ENCODE results near the gene CPOX. TPM values are rescaled to one million over a fixed set of nuclear protein-coding genes. Genes with fewer than 3 reads are reported as not detected.

Gene CPOX
- total RNA-seq, 1 experiment from 2014 or later: 24.7 TPM

- Histone ChIP-seq H2BK120ac (ENCODE audit: low read depth, low read length, poor library complexity, severe bottlenecking) (no peak overlapping the region), H2AK5ac (ENCODE audit: insufficient read length, low read length) (no peak overlapping the region), H3K79me1 (ENCODE audit: insufficient read depth, low read depth, low read length, poor library complexity, severe bottlenecking) (no peaks in the 10 kb centered on the region), H3K27ac (ENCODE audit: insufficient read length, low read depth, low read length) (no peak overlapping the region), H4K91ac (ENCODE audit: insufficient read length, low read depth, low read length) (no peak overlapping the region), H3K27me3 (ENCODE audit: insufficient read depth, low read length) (no peaks in the 10 kb centered on the region), H2BK15ac (ENCODE audit: low read depth, low read length) (no peak overlapping the region), H3K14ac (ENCODE audit: insufficient read depth, low read length) (no peak overlapping the region), H2AFZ (ENCODE audit: low read length) (no peak overlapping the region), H3K23me2 (ENCODE audit: insufficient read length, low read depth, low read length, poor library complexity, severe bottlenecking) (no peaks in the 10 kb centered on the region), H3K4me2 (ENCODE audit: insufficient read depth, insufficient read length, low read length) (no peak overlapping the region), H3K9me3 (ENCODE audit: control insufficient read depth, low read depth, low read length) (no peaks in the 10 kb centered on the region), H3K56ac (ENCODE audit: insufficient read length, low read depth, low read length) (no peak overlapping the region), H3T11ph (ENCODE audit: low read length) (no peak overlapping the region), H3K4me1 (ENCODE audit: insufficient read depth, low read length) (no peaks in the 10 kb centered on the region), H3K4ac (ENCODE audit: low read depth, low read length) (no peak overlapping the region), H4K20me1 (ENCODE audit: control insufficient read depth, insufficient read depth, insufficient read length) (no peaks in the 10 kb centered on the region), H3K18ac (ENCODE audit: insufficient read length, low read depth, low read length) (no peak overlapping the region), H3K9ac (ENCODE audit: extremely low read depth, insufficient read length, low read length) (no peak overlapping the region), H3K23ac (ENCODE audit: insufficient read length, low read depth, low read length) (no peak overlapping the region), H2BK5ac (ENCODE audit: insufficient read length, low read length) (no peak overlapping the region), H2BK20ac (ENCODE audit: low read depth, low read length, poor library complexity, severe bottlenecking) (no peak overlapping the region), H4K5ac (ENCODE audit: insufficient read length, low read depth, low read length) (no peak overlapping the region), H3K79me2 (ENCODE audit: insufficient read depth, low read length) (no peaks in the 10 kb centered on the region), H4K8ac (replicated peaks; ENCODE audit: insufficient read length, low read depth, low read length) (no peak overlapping the region), H2BK12ac (ENCODE audit: insufficient read length, low read depth, low read length) (no peak overlapping the region)
- no peak for TF ChIP-seq CTCF (conservative IDR thresholded peaks at IDR 0.05)
- Mint-ChIP-seq H3K4me1 (peaks cover 0 to 2% of the 10 kb centered on the region in 2 experiments; a peak in 1 of 4 replicates), H3K36me3 (ENCODE audit: insufficient read depth in 1 of 3, low read depth in 3 of 3) (no peaks in the 10 kb centered on the region), H3K4me3 (no peak overlapping the region), H3K9me3 (no peaks in the 10 kb centered on the region), H3K27me3 (ENCODE audit: low read depth) (no peaks in the 10 kb centered on the region), H3K27ac (no peak overlapping the region)
- no peak for DNase-seq
- WGBS (ENCODE audit: extremely low coverage, insufficient read length, low lambda C conversion rate): no CpG with 5 or more reads among the region's 6 CpGs
Observed at GRCh38 chr3:98536456-98537017, 56.9 kb downstream of the CPOX start.

All from H9 (cell line).